Effector CD4-positive, alpha-beta T cell (primary cell): ENCODE measurements around the gene EXOSC5.
"Not testable (repeated sequence)": the region's sequence is repeated elsewhere in the genome, so short reads cannot be mapped to it uniquely, and the experiment has no call there.

Experiments
- DNase-seq: peaks from one replicate; pipeline ENCODE4 v3.0.0-alpha.2; 2020

EXOSC5 gene

GRCh38 chr19:41364524-41365391 is 32.4 kb downstream of the EXOSC5 start:
- DNase-seq: no peak

- peak; percentile 97 for DNase-seq
Measured at GRCh38 chr19:41363753-41364523, 33.2 kb downstream of the EXOSC5 start, which contains the start of gene B9D2. Gene B9D2 (minus strand): TSS chr19:41364149. CDS start chr19:41363519, 630 bp downstream.

- no peak for DNase-seq
Measured at GRCh38 chr19:41363371-41363752, 33.8 kb downstream of the EXOSC5 start.

- DNase-seq: no peak
Measured at GRCh38 chr19:41362143-41362847, 34.9 kb downstream of the EXOSC5 start.

- no peak for DNase-seq
Measured at GRCh38 chr19:41359741-41360140, 37.4 kb downstream of the EXOSC5 start.

GRCh38 chr19:41357746-41358145 is 39.4 kb downstream of the EXOSC5 start:
- no peak for DNase-seq

- no peak for DNase-seq
Measured at GRCh38 chr19:41356984-41357739, 40.0 kb downstream of the EXOSC5 start.

- DNase-seq: no peak
Measured at GRCh38 chr19:41355802-41356201, 41.4 kb downstream of the EXOSC5 start.

GRCh38 chr19:41355035-41355434 is 42.1 kb downstream of the EXOSC5 start:
- DNase-seq: no peak

- DNase-seq: no peak
Measured at GRCh38 chr19:41354343-41354953, 42.7 kb downstream of the EXOSC5 start.

- peak; percentile 94 for DNase-seq
Measured at GRCh38 chr19:41353466-41354342, 43.5 kb downstream of the EXOSC5 start, which contains the start of gene TGFB1. Gene TGFB1 (minus strand): TSS chr19:41353922. CDS start chr19:41353044, 878 bp downstream.

- DNase-seq: peak; percentile 69
Measured at GRCh38 chr19:41352609-41353465, 44.3 kb downstream of the EXOSC5 start.

GRCh38 chr19:41352279-41352608 is 44.9 kb downstream of the EXOSC5 start:
- DNase-seq: no peak

GRCh38 chr19:41351339-41352245 is 45.6 kb downstream of the EXOSC5 start:
- DNase-seq: peak; percentile 85

- DNase-seq: no peak
Measured at GRCh38 chr19:41350735-41351338, 46.3 kb downstream of the EXOSC5 start.

GRCh38 chr19:41346916-41347315 is 50.2 kb downstream of the EXOSC5 start:
- not testable (repeated sequence) for DNase-seq

- no peak for DNase-seq
Measured at GRCh38 chr19:41344162-41344561, 53.0 kb downstream of the EXOSC5 start.
